ENCODE data around the gene STX1A. TPM values are rescaled to one million over a fixed set of nuclear protein-coding genes. Genes with fewer than 3 reads are reported as not detected.
"Not testable (repeated sequence)": the region's sequence is repeated elsewhere in the genome, so short reads cannot be mapped to it uniquely, and the experiment has no call there.

Gene STX1A
- total RNA-seq, 1 donor from 2014 or later: 19.3 TPM

GRCh38 chr7:73683788-73684693, 35.4 kb downstream of the STX1A start:
- DNase-seq (ENCODE audit: low read depth): peak; percentile 26

GRCh38 chr7:73683056-73683787, 36.2 kb downstream of the STX1A start, which contains the start of the genes BUD23 and DNAJC30:
TSS of gene BUD23 (plus strand) at chr7:73683597. CDS start at chr7:73683626, 29 bp downstream.
TSS of gene DNAJC30 (minus strand) at chr7:73683453. CDS start at chr7:73683423, 30 bp downstream.
- peak; percentile 98 for DNase-seq (ENCODE audit: low read depth)

- DNase-seq (ENCODE audit: low read depth): no peak
These were observed 36.8 kb downstream of the STX1A start for GRCh38 chr7:73682745-73683055.

GRCh38 chr7:73681031-73681430, 38.4 kb downstream of the STX1A start:
- no peak for DNase-seq (ENCODE audit: low read depth)

GRCh38 chr7:73680501-73680900, 39.0 kb downstream of the STX1A start:
- DNase-seq (ENCODE audit: low read depth): no peak

GRCh38 chr7:73679709-73680108, 39.8 kb downstream of the STX1A start:
- DNase-seq (ENCODE audit: low read depth): no peak

GRCh38 chr7:73678862-73679261, 40.6 kb downstream of the STX1A start:
- DNase-seq (ENCODE audit: low read depth): no peak

- DNase-seq (ENCODE audit: low read depth): not testable (repeated sequence)
These were observed 43.4 kb downstream of the STX1A start for GRCh38 chr7:73676062-73676461.

- no peak for DNase-seq (ENCODE audit: low read depth)
These were observed 44.9 kb downstream of the STX1A start for GRCh38 chr7:73674468-73675124.

- no peak for DNase-seq (ENCODE audit: low read depth)
These were observed 47.5 kb downstream of the STX1A start for GRCh38 chr7:73671857-73672445.

GRCh38 chr7:73671322-73671661, 48.2 kb downstream of the STX1A start:
- no peak for DNase-seq (ENCODE audit: low read depth)

GRCh38 chr7:73669858-73670385, 49.5 kb downstream of the STX1A start:
- no peak for DNase-seq (ENCODE audit: low read depth)

- DNase-seq (ENCODE audit: low read depth): no peak
These were observed 50.2 kb downstream of the STX1A start for GRCh38 chr7:73669288-73669701.

- DNase-seq (ENCODE audit: low read depth): no peak
These were observed 50.6 kb downstream of the STX1A start for GRCh38 chr7:73668886-73669230.

- DNase-seq (ENCODE audit: low read depth): no peak
These were observed 51.2 kb downstream of the STX1A start for GRCh38 chr7:73668103-73668885.

- DNase-seq (ENCODE audit: low read depth): peak; percentile 95
These were observed 51.9 kb downstream of the STX1A start, which contains the start of gene VPS37D for GRCh38 chr7:73667344-73668102. TSS of gene VPS37D (plus strand) at chr7:73667831. CDS start at chr7:73667959, 128 bp downstream.

GRCh38 chr7:73663033-73663432, 56.4 kb downstream of the STX1A start:
- no peak for DNase-seq (ENCODE audit: low read depth)

- not testable (repeated sequence) for DNase-seq (ENCODE audit: low read depth)
These were observed 58.9 kb downstream of the STX1A start for GRCh38 chr7:73660594-73660993.

GRCh38 chr7:73659983-73660382, 59.5 kb downstream of the STX1A start:
- DNase-seq (ENCODE audit: low read depth): no peak

- DNase-seq (ENCODE audit: low read depth): not testable (repeated sequence)
These were observed 64.2 kb downstream of the STX1A start for GRCh38 chr7:73655309-73655708.
